Activated CD4-positive, alpha-beta T cell treated with anti-CD3 and anti-CD28 coated beads, Interleukin-2, amount 10 ng/mL, durations not matched to agents 24 days and 14 days (primary cell): ENCODE results near the gene PYGB. TPM values are rescaled to one million over a fixed set of nuclear protein-coding genes. Genes with fewer than 3 reads are reported as not detected.

Experiments
- DNase-seq: peaks from one replicate; pipeline ENCODE4 v3.0.0; 2022
- H3K27ac Mint-ChIP-seq: one replicate; pipeline ENCODE4 v1.8.0; 2022; ENCODE audit warnings: mild to moderate bottlenecking, mixed read lengths
- H3K27me3 Mint-ChIP-seq: one replicate; pipeline ENCODE4 v1.8.0; 2022; ENCODE audit warnings: mixed read lengths
- H3K36me3 Mint-ChIP-seq: one replicate; pipeline ENCODE4 v1.8.0; 2022; ENCODE audit warnings: low read depth, mild to moderate bottlenecking, mixed read lengths
- H3K4me1 Mint-ChIP-seq: one replicate; pipeline ENCODE4 v1.8.0; 2021; ENCODE audit warnings: mixed read lengths
- H3K4me3 Mint-ChIP-seq: one replicate; pipeline ENCODE4 v1.8.0; 2022; ENCODE audit warnings: mild to moderate bottlenecking, moderate library complexity, mixed read lengths
- H3K9me3 Mint-ChIP-seq: one replicate; pipeline ENCODE4 v1.8.0; 2021; ENCODE audit warnings: mixed read lengths
- intact Hi-C: fragments of 100-400 bp; cut with micrococcal nuclease; formaldehyde crosslinking; loops from one replicate; pipeline ENCODE4 v1.15.1; 2023
- total RNA-seq: library from RNA; stranded (reverse); gene quantifications from 2 replicates; pipeline ENCODE4 v1.2.3, GENCODE V29; 2022

PYGB gene
- total RNA-seq = 36.0 and 36.6 TPM in 2 replicates

DNA sequence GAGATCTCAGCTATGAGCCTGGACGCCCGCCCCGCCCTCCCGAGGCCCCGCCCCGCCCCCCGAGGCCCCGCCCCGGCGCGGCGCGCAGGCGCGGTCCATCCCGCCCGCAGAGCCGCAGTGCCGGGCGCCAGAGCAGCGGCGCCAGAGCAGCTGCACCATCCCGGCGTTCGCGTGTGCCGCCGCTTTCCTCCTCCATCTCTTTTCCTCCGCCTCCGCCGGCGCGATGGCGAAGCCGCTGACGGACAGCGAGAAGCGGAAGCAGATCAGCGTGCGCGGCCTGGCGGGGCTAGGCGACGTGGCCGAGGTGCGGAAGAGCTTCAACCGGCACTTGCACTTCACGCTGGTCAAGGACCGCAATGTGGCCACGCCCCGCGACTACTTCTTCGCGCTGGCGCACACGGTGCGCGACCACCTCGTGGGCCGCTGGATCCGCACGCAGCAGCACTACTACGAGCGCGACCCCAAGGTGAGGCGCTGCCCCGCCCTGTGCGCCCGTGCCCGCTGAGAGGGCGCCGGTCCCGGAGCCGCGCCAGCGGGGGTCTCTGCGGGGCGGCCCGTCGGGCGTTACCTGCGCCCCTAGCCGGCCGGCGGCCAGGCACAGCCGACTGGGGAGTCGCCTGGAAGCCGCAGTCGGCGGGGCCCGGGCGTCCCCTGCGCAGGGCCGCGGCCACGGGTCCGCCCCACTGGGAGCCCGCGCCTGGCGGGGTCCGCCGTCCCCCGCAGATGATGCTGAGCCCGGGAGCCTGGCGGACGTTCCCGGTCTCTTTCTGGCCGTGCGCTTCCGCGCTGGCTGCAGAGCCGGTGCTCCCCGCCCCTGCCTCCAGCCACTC, at the start of gene PYGB:
TSS of gene PYGB (plus strand) at position 130 of the 830 bp plus-strand sequence. CDS start at position 224, 94 bp downstream.
- Mint-ChIP-seq H3K4me1 (peaks cover 32% of the 10 kb centered on the region), H3K27ac (peak within 1 kb of the TSS; percentile 90), H3K36me3 (peaks cover 5% of the 10 kb centered on the region), H3K9me3 (no peaks in the 10 kb centered on the region), H3K4me3 (peak within 1 kb of the TSS; percentile 91), H3K27me3 (peaks cover 7% of the 10 kb centered on the region)
- intact Hi-C loops = loop anchor here (1.0 to 5.0 kb wide), 7 partner anchors 10 to 374 kb away; partner anchors contain the start of genes ABHD12, ACSS1, APMAP and ENTPD6
- peak; percentile 92 for DNase-seq

DNA sequence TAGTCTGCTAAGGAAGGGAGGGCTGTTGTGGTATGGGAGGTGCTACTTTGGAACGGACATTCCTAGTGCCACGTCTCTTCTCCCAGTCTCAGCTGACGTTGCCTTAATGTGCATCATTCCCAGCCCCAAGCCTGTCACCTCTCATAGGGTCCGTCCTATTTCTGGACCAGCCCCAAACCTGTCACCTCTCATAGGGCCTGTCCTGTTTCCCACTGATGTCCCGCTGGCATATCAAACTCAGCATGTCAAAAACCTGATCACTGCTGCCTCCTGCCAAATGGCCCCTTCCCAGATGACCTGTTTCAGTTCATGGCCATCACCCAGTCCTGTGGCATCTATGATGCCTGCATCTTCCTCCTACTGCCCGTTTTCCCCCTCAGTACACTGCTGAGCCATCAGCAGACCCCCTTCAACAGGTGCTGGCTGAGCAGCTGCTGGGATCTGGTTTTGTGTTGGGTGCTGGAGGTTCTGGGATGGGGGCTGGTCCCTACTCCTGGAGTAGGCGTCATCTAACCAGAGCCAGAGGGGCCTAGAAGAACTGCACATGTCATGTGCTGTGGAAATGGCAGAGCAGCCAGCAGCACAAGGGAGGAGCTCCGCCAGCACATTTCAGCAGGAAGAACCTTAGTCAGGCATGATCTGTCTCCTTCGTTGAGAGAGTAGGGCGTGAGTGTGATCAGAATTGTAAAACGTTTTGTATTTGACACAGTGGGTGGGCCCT, 49.1 kb upstream of the PYGB start:
- intact Hi-C loops = no loop called here
- Mint-ChIP-seq H3K27me3 (no peaks in the 10 kb centered on the region), H3K36me3 (peaks cover 2% of the 10 kb centered on the region), H3K27ac (no peak overlapping the region), H3K9me3 (no peaks in the 10 kb centered on the region), H3K4me1 (peaks cover 30% of the 10 kb centered on the region), H3K4me3 (no peak overlapping the region)
- DNase-seq = no peak

- no peaks in the 10 kb centered on the region for H3K9me3 Mint-ChIP-seq
- no peak overlapping the region for H3K4me3 Mint-ChIP-seq
- H3K27me3 Mint-ChIP-seq = no peaks in the 10 kb centered on the region
- H3K36me3 Mint-ChIP-seq = peaks cover 2% of the 10 kb centered on the region
- no peak overlapping the region for H3K27ac Mint-ChIP-seq
- intact Hi-C loops = no loop called here
- H3K4me1 Mint-ChIP-seq = peaks cover 32% of the 10 kb centered on the region
- no peak for DNase-seq
These were observed 48.2 kb upstream of the PYGB start for GRCh38 chr20:25199473-25200260.

GRCh38 chr20:25203089-25203488, 44.8 kb upstream of the PYGB start:
- Mint-ChIP-seq H3K9me3 (no peaks in the 10 kb centered on the region), H3K36me3 (no peaks in the 10 kb centered on the region), H3K4me1 (peaks cover 15% of the 10 kb centered on the region), H3K4me3 (no peak overlapping the region), H3K27ac (no peak overlapping the region), H3K27me3 (no peaks in the 10 kb centered on the region)
- no peak for DNase-seq
- intact Hi-C loops = no loop called here

DNA sequence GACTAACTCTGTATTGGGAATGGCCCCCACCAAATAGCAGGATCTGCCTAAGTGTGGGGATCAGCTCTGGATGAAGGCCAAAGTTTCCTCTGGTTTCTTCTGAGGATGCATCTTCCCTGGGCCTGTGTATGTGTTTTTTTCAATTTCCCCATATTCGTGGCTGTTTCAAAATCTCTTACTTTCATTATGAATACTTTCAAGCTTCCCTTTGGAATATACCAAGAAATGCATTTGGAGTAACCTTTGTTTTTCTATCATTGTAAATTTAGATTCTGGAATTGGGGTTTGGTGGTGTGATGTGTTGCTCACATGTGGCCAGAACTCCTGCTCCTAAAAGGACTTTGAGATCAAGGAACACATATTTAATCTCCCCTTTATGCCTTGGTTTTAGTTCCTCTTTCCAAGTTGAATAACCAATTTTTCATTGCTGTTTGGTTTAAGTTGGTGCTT, 44.0 kb upstream of the PYGB start:
- Mint-ChIP-seq H3K36me3 (no peaks in the 10 kb centered on the region), H3K9me3 (no peaks in the 10 kb centered on the region), H3K4me3 (no peak overlapping the region), H3K27ac (no peak overlapping the region), H3K4me1 (peaks cover 13% of the 10 kb centered on the region), H3K27me3 (no peaks in the 10 kb centered on the region)
- no peak for DNase-seq
- intact Hi-C loops = no loop called here

GRCh38 chr20:25204550-25205276, 43.2 kb upstream of the PYGB start:
- peaks cover 9% of the 10 kb centered on the region for H3K4me1 Mint-ChIP-seq
- H3K9me3 Mint-ChIP-seq = no peaks in the 10 kb centered on the region
- H3K27ac Mint-ChIP-seq = no peak overlapping the region
- H3K27me3 Mint-ChIP-seq = no peaks in the 10 kb centered on the region
- no peaks in the 10 kb centered on the region for H3K36me3 Mint-ChIP-seq
- DNase-seq = no peak
- no peak overlapping the region for H3K4me3 Mint-ChIP-seq
- intact Hi-C loops = no loop called here

DNA sequence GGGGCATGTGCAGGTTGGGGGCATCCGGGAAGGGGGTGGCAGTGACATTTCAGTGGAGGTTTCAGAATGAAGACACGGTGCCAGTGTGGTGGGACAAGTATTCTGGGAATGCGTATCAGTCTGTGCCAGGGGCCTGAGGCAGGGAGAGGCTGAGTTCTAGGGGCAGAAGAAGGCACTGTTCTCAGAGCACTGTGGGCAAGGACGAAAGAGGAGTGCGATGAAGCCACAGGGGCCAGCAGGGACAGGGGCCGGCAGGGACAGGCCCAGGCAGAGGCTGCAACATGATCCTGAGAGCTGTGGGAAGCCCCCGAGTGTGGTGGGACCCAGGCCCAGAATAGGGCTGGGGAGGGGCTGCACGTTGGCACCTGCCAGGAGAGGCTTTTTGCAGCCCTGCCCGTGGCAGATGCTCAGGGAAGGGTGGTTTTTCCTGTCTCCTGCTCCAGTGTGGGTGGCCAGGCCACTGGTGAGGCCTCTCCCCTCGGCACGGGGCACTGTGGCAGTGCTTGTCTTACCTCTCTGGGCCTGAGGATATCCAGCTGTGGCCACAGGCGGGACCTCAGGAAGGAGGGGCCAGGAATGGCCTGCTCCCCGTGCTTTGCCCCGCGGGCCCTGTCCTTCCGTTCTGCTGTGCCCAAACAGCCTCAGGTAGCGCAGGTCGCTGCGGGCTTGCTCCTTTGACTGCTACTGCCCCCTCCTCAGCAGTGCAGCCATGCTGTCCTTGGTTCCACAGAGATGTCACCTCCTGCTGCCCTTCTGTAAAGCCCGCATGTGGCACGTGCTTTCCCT, 42.4 kb upstream of the PYGB start:
- intact Hi-C loops = no loop called here
- Mint-ChIP-seq H3K4me1 (peaks cover 8% of the 10 kb centered on the region), H3K4me3 (no peak overlapping the region), H3K27ac (no peak overlapping the region), H3K27me3 (no peaks in the 10 kb centered on the region), H3K9me3 (no peaks in the 10 kb centered on the region), H3K36me3 (no peaks in the 10 kb centered on the region)
- DNase-seq = no peak

DNA sequence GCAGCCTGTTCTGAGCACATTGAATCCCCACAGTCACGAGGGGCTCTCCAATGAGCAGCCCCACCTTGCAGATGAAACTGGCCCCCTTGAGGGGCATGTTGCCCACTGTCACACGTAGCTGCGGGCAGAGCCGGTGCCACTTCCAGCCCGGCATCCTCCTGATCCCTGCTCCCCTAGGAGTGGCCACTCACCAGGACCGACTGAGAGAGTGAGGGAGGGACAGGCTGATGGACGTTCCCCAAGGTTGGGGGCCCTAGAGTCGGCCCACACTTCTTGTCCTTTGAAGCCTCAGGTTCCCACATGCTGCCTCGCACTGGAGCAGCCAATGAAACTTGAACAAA, 41.9 kb upstream of the PYGB start:
- H3K36me3 Mint-ChIP-seq = peaks cover 1% of the 10 kb centered on the region
- H3K4me3 Mint-ChIP-seq = no peak overlapping the region
- no peak overlapping the region for H3K27ac Mint-ChIP-seq
- DNase-seq = no peak
- intact Hi-C loops = no loop called here
- no peaks in the 10 kb centered on the region for H3K27me3 Mint-ChIP-seq
- H3K4me1 Mint-ChIP-seq = peaks cover 8% of the 10 kb centered on the region
- no peaks in the 10 kb centered on the region for H3K9me3 Mint-ChIP-seq

DNA sequence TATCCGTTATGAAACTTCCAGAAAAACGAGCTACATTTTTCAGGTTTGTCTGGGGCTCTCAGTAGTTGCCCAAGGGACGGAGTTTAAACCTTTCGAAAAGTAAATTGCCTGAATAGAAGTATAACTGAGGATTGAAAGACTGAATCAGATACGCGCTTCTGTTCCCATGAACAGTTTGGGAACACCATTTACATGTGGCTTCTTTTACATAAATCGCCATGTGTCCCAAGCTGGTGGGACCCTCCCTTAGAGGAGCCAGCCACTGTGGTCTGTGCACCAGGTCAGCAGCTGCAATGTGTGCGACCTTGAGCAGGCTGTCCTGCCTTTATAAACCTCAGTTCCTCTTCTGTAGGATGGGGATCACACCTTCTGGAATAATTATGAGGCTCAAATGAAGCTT, 41.3 kb upstream of the PYGB start:
- Mint-ChIP-seq H3K36me3 (peaks cover 1% of the 10 kb centered on the region), H3K4me1 (peaks cover 8% of the 10 kb centered on the region), H3K9me3 (no peaks in the 10 kb centered on the region), H3K27ac (no peak overlapping the region), H3K27me3 (no peaks in the 10 kb centered on the region), H3K4me3 (no peak overlapping the region)
- no peak for DNase-seq
- intact Hi-C loops = no loop called here

DNA sequence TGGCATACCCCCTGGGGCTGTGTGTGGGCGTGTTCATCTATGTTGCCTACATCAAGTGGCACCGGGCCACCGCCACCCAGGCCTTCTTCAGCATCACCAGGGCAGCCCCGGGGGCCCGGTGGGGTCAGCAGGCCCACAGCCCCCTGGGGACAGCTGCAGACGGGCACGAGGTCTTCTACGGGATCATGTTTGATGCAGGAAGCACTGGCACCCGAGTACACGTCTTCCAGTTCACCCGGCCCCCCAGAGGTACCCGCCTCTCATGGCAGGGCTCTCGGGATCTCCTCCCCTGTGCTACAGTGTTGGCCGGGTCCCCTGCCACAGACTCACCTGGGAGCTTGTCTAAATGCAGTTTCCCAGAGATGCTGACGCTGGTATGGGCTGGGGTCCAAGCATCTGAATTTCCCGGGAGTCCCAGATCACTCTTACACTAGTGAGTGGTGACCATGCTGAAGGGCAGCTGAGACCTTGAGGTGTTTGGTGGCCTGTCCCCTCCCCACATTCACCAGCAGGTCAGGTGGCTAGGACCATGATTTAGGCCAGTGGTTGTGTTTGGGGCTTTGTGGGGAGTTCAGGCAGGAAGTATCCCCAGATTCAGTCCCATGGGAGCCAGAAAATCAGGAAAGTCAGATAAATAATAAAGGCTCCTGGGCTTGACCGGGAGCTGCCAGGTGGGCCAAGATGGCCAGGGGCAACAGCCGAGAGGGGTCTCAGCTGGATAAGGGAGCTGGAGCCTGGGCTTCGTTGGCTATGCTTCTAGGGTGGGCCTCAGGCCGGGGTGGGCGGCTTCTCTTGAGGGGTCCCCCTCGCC, 40.5 kb upstream of the PYGB start:
- Mint-ChIP-seq H3K27me3 (no peaks in the 10 kb centered on the region), H3K9me3 (no peaks in the 10 kb centered on the region), H3K4me3 (no peak overlapping the region), H3K36me3 (peaks cover 1% of the 10 kb centered on the region), H3K4me1 (peaks cover 8% of the 10 kb centered on the region), H3K27ac (no peak overlapping the region)
- intact Hi-C loops = no loop called here
- DNase-seq = no peak

DNA sequence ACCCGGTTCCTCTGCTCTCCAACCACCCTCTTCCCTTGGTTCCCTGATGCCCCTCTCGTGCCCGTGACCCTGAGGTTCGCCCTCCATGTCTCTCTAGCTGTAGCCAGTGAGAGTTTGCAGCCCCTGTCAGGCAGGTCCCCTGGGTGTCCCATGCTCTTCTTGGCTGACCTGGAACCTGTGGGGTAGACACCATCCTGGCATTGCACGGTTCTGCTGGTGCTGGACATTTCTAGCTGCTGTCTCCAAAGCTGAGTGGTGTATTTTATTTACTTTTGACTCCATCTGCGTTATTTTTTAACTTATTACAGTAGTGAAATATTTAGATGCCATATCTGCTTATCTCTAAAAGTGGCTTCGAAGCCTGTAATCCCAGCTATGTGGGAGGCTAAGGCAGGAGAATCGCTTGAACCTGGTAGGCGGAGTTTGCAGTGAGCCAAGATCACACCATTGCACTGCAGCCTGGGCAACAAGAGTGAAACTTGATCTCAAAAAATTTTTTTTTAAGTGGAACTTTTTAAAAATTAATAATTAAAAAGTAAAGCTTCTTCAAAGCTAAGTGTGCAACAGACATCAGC, 39.8 kb upstream of the PYGB start:
- H3K36me3 Mint-ChIP-seq = peaks cover 1% of the 10 kb centered on the region

GRCh38 chr20:25209400-25209799, 38.5 kb upstream of the PYGB start:
- Mint-ChIP-seq H3K4me3 (no peak overlapping the region), H3K9me3 (no peaks in the 10 kb centered on the region), H3K36me3 (peaks cover 1% of the 10 kb centered on the region), H3K27ac (no peak overlapping the region), H3K4me1 (peaks cover 3% of the 10 kb centered on the region), H3K27me3 (no peaks in the 10 kb centered on the region)
- intact Hi-C loops = no loop called here
- DNase-seq = no peak

More for the DNA sequence above, 39.8 kb upstream of the PYGB start:
- intact Hi-C loops = no loop called here
- Mint-ChIP-seq H3K27me3 (no peaks in the 10 kb centered on the region), H3K4me3 (no peak overlapping the region), H3K27ac (no peak overlapping the region), H3K4me1 (peaks cover 8% of the 10 kb centered on the region), H3K9me3 (no peaks in the 10 kb centered on the region)
- DNase-seq = no peak
